Muscle layer of duodenum (tissue), 2 donors: Measurements from ENCODE around the gene ZNF513.
"Not testable (repeated sequence)": the region's sequence is repeated elsewhere in the genome, so short reads cannot be mapped to it uniquely, and the experiment has no call there.

Source experiments
- H3K27ac ChIP-seq: one replicate; pipeline ENCODE4 v1.7.0; 2013; ENCODE audit warnings: mild to moderate bottlenecking, low read length
- H3K27me3 ChIP-seq: one replicate; pipeline ENCODE4 v1.7.0; 2013; ENCODE audit warnings: low read depth, mild to moderate bottlenecking, control low read depth, low read length
- H3K36me3 ChIP-seq, 2 donors: one replicate each; pipeline ENCODE4 v1.7.0; 2013; ENCODE audit warnings: low read length in 2 of 2, control low read depth in 1 of 2, mild to moderate bottlenecking in 1 of 2; ENCODE audit not compliant: insufficient read depth in 2 of 2, control insufficient read depth in 1 of 2
- H3K4me1 ChIP-seq, 2 donors: one replicate each; pipeline ENCODE4 v1.7.0; 2013; ENCODE audit warnings: low read length in 2 of 2, mild to moderate bottlenecking in 2 of 2, control low read depth in 1 of 2, moderate library complexity in 1 of 2; ENCODE audit not compliant: insufficient read depth in 2 of 2, control insufficient read depth in 1 of 2
- H3K4me3 ChIP-seq, 2 donors: one replicate each; pipeline ENCODE4 v1.7.0; 2013; ENCODE audit warnings: low read length in 2 of 2, low read depth in 1 of 2, mild to moderate bottlenecking in 1 of 2
- H3K9me3 ChIP-seq, 2 donors: one replicate each; pipeline ENCODE4 v1.7.0; 2013; ENCODE audit warnings: low read length in 2 of 2, control low read depth in 1 of 2, mild to moderate bottlenecking in 1 of 2; ENCODE audit not compliant: control insufficient read depth in 1 of 2
- donor health status: healthy.

ZNF513 gene, protein sequence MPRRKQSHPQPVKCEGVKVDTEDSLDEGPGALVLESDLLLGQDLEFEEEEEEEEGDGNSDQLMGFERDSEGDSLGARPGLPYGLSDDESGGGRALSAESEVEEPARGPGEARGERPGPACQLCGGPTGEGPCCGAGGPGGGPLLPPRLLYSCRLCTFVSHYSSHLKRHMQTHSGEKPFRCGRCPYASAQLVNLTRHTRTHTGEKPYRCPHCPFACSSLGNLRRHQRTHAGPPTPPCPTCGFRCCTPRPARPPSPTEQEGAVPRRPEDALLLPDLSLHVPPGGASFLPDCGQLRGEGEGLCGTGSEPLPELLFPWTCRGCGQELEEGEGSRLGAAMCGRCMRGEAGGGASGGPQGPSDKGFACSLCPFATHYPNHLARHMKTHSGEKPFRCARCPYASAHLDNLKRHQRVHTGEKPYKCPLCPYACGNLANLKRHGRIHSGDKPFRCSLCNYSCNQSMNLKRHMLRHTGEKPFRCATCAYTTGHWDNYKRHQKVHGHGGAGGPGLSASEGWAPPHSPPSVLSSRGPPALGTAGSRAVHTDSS

DNA sequence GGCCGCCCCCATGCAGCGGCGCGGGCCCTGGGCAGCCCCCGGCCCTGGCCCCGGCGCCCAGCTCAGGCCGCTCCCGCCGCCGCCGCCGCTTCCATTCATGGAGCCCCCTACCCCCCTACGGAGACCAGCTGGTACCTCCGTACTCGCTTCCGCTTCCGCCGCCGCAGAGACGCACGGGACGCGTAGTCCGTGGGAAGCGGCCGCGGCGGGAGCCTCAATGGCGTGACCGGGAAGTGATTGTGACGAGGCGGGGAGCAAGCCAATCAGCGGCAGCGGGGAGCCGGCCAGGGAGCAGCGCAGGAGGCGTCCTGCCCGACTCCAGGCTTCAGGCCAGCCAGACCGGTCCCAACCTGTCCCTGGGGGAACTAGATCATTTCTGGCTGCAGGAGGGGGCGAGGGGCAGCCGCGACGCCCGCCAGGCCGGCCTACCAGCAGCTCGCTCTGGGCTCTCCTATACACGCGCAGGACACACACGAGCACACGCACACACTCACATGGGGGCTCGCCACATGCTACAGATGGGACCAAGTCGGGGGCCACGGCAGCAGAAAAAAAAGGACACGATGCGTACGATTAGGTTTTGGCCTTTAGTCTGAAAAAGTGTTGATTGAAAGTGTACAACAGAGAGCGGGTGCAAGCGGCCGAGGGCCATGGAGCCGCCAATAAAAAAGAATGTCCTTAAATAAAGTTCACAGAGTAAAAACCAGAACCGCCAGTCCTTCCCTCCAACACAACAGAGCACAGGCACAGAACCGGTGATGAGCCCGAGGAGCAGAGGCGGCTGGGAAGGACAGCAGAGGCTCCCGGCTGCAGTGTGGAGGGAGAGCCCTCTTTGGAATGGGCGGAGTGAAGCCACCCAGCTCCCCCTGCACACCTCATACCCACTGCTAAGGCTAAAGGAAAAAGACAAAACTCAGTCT lies at the start of gene ZNF513:
TSS of gene ZNF513 (minus strand) at position 109 of the 920 bp plus-strand sequence. CDS start 208 bp downstream, outside the sequence.
- Histone ChIP-seq H3K27me3 (no peaks in the 10 kb centered on the region), H3K27ac (peak within 1 kb of the TSS; percentile 93), H3K36me3 (peaks cover 48 to 73% of the 10 kb centered on the region in 2 donors), H3K9me3 (no peaks in the 10 kb centered on the region), H3K4me1 (peaks cover 6 to 20% of the 10 kb centered on the region in 2 donors), H3K4me3 (peak within 1 kb of the TSS; percentile 67 to 75)

GRCh38 chr2:27428978-27429541 lies 48.5 kb upstream of the ZNF513 start:
- Histone ChIP-seq H3K36me3 (peaks cover 10 to 15% of the 10 kb centered on the region in 2 donors), H3K27me3 (no peaks in the 10 kb centered on the region), H3K27ac (peak overlapping the region; percentile 85), H3K9me3 (no peaks in the 10 kb centered on the region), H3K4me1 (peaks cover 8 to 37% of the 10 kb centered on the region in 2 donors), H3K4me3 (peak overlapping the region; percentile 82 to 88)

DNA sequence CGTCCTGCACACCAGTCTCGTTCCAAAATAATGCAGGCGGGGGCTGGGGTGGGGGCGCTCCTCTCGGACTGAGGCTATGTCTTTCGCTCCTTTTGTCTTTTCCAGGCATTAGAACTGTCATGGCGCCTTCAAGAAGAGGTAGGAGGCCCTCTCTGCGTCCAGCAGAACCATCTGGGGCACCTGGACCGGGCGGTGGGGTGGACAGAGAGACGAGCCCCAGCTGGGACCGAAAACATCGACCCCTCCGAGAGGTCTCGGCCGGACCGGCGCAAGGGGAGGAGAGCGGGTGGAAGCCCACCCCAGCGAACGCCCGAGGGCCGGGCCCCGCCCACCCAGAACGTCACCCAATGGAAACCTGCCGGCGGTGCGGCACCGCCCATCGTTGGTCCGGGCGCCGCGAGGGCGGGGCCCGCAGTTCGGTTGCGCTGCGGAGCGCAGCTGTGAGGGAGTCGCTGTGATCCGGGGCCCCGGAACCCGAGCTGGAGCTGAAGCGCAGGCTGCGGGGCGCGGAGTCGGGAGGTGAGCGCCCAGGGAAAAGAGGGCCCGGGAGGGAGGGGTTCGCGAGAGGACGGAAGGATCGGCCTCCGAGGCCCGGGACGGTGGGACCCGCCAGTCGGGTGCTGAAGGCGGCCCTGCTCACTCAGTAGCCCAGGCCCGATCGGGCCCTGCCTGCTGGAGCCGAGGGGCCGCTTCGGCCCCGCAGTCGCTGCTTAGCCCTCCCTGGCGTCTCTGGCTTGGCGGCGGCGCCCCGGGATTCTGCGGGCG lies 47.9 kb upstream of the ZNF513 start, which contains the start of gene NRBP1:
TSS of gene NRBP1 (plus strand) at position 419 of the 765 bp plus-strand sequence. CDS start 4,643 bp downstream, outside the sequence.
- H3K9me3 ChIP-seq, result no peaks in the 10 kb centered on the region
- peak within 1 kb of the TSS; percentile 82 to 88 for H3K4me3 ChIP-seq
- no peaks in the 10 kb centered on the region for H3K27me3 ChIP-seq
- peaks cover 3 to 8% of the 10 kb centered on the region in 2 donors for H3K36me3 ChIP-seq
- H3K27ac ChIP-seq, result peak within 1 kb of the TSS; percentile 88
- H3K4me1 ChIP-seq, result peaks cover 8 to 37% of the 10 kb centered on the region in 2 donors

- Histone ChIP-seq H3K27me3 (no peaks in the 10 kb centered on the region), H3K9me3 (no peaks in the 10 kb centered on the region), H3K27ac (peak overlapping the region; percentile 88), H3K36me3 (peaks cover 0 to 3% of the 10 kb centered on the region in 2 donors), H3K4me3 (peak overlapping the region; percentile 82 to 88), H3K4me1 (peaks cover 8 to 33% of the 10 kb centered on the region in 2 donors)
Measured at GRCh38 chr2:27427863-27428212, 47.3 kb upstream of the ZNF513 start.

DNA sequence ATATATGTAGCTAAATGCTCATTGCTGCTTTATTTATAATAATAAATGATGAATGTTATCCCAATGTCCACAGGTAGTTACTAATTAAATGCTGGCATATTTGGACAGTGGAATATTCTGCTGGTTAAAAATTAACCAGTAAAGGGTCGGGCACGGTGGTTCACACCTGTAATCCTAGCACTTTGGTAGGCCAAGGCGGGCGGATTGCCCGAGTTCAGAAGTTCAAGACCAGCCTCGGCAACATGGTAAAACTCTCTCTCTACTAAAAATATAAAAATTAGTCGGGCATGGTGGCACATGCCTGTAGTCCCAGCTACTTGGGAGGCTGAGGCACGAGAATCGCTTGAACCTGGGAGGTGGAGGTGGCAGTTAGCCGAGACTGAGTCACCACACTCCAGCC lies 44.5 kb upstream of the ZNF513 start:
- H3K4me3 ChIP-seq, H3K27ac ChIP-seq, H3K27me3 ChIP-seq, H3K9me3 ChIP-seq, H3K36me3 ChIP-seq: not testable (repeated sequence)
- peaks cover 5 to 12% of the 10 kb centered on the region in 2 donors for H3K4me1 ChIP-seq

GRCh38 chr2:27422958-27423357 lies 42.4 kb upstream of the ZNF513 start:
- Histone ChIP-seq H3K36me3 (no peaks in the 10 kb centered on the region), H3K27ac (no peak overlapping the region), H3K4me1 (peaks cover 0 to 5% of the 10 kb centered on the region in 2 donors), H3K4me3 (no peak overlapping the region), H3K9me3 (no peaks in the 10 kb centered on the region), H3K27me3 (no peaks in the 10 kb centered on the region)

DNA sequence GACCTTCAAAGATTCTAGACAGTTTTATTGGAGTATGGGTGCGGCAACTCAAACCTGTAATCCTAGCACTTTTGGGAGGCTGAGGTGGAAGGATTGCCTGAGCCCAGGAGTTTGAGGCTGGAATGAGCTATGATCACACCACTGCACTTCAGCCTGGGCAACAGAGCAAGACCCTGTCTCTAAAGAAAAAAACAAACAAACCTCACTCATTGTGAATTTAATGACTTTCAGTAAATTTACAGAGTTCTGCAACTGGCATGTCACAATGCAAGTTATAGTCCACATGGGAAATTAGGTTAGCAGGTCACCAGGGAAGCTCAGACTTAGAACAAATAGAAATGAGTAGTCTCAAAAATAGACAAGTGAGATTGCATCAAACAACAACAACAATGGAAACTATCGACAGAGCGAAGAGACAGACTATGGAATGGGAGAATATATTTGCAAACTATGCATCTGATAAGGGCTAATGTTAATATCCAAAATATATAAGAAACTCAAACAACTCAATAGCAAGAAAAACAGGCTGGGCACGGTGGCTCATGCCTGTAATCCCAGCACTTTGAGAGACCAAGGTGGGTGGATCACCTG lies 41.2 kb upstream of the ZNF513 start:
- H3K27me3 ChIP-seq, result no peaks in the 10 kb centered on the region
- no peak overlapping the region for H3K4me3 ChIP-seq
- H3K36me3 ChIP-seq, result no peaks in the 10 kb centered on the region
- no peak overlapping the region for H3K27ac ChIP-seq
- no peaks in the 10 kb centered on the region for H3K4me1 ChIP-seq
- no peaks in the 10 kb centered on the region for H3K9me3 ChIP-seq

GRCh38 chr2:27420996-27421395 lies 40.5 kb upstream of the ZNF513 start:
- no peaks in the 10 kb centered on the region for H3K9me3 ChIP-seq
- no peak overlapping the region for H3K4me3 ChIP-seq
- no peaks in the 10 kb centered on the region for H3K27me3 ChIP-seq
- no peaks in the 10 kb centered on the region for H3K36me3 ChIP-seq
- H3K27ac ChIP-seq, result no peak overlapping the region
- H3K4me1 ChIP-seq, result no peaks in the 10 kb centered on the region

GRCh38 chr2:27416151-27416550 lies 35.6 kb upstream of the ZNF513 start:
- Histone ChIP-seq H3K9me3 (no peaks in the 10 kb centered on the region), H3K4me3 (no peak overlapping the region), H3K27me3 (no peaks in the 10 kb centered on the region), H3K27ac (no peak overlapping the region), H3K36me3 (no peaks in the 10 kb centered on the region), H3K4me1 (no peaks in the 10 kb centered on the region)

DNA sequence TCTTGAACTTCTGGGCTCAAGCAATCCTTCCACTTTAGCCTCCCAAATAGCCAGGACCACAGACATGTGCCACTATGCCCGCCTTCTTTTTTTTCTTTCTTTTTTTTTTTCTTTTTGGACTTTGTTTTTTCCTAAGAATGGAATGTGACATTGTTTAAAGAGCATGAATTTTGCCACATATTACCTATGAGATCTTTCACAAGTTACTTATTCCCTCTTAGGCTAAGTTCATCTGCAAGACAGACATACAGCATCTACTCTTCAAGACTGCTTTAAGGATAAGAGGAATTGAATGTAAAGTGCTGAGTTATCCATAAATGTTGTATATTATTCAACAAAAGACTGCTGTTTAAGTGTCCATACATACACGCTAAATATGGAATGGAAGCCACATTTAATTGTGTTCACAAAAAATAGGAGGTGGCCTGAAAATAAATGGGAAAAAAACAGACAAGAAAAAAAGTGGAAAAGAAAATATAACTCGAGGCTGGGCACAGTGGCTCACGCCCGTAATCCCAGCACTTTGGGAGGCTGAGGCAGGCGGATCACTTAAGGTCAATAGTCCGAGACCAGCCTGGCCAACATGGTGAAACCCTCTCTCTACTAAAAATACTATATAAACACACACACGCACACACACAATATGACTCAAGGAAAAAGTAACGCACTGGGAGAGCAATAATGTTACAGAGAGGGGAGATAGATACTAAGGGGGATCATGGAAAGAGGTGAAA lies 32.1 kb upstream of the ZNF513 start:
- H3K27ac ChIP-seq, result no peak overlapping the region
- no peaks in the 10 kb centered on the region for H3K9me3 ChIP-seq
- no peaks in the 10 kb centered on the region for H3K36me3 ChIP-seq
- H3K27me3 ChIP-seq, result no peaks in the 10 kb centered on the region
- H3K4me1 ChIP-seq, result peaks cover 4 to 10% of the 10 kb centered on the region in 2 donors
- no peak overlapping the region for H3K4me3 ChIP-seq
